AG09309 (cell line): ENCODE data around the gene ABCF2.

Source experiments
- DNase-seq: peaks from one replicate; pipeline ENCODE4 v3.0.0-alpha.2; 2010; ENCODE audit warnings: low read depth
- H3K4me3 ChIP-seq: 2 replicates; pipeline ENCODE4 v1.5.1; 2011; ENCODE audit warnings: mild to moderate bottlenecking, low read depth, low read length, moderate library complexity; ENCODE audit not compliant: control insufficient read depth
- CTCF ChIP-seq: IDR thresholded peaks from 2 replicates; pipeline ENCODE4 v1.5.1; 2011; ENCODE audit warnings: mild to moderate bottlenecking, low read depth, low read length, inconsistent platforms; ENCODE audit not compliant: insufficient read depth, control insufficient read depth; ENCODE audit errors: missing control alignments

The ABCF2 gene

GRCh38 chr7:151166629-151167196, 60.3 kb downstream of the ABCF2 start:
- no peak overlapping the region for H3K4me3 ChIP-seq
- DNase-seq, result no peak
- TF ChIP-seq CTCF, result no peak
